ENCODE measurements around the gene ZBTB37. TPM values are rescaled to one million over a fixed set of nuclear protein-coding genes. Genes with fewer than 3 reads are reported as not detected.
"Not testable (repeated sequence)": the region's sequence is repeated elsewhere in the genome, so short reads cannot be mapped to it uniquely, and the experiment has no call there.

ZBTB37 gene
- total RNA-seq, 1 donor: 11.3 TPM

DNA sequence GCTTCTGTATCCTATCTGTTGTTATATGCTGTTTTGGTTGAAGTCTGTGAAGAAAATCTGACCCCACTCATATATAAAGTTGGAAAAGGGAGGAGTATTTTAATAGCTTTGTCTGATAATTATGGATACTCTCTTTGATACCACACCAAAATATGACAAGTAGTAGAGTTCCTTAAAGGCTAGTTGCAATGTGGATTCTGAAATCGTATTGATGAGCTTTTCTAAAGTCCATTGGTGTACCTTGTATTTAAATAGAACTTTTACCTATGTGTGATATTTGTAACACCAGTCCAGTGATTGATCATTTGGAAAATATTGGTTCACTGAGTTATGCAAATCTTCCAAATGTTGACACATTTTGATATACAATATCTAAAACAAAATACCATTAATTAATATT lies 8.1 kb upstream of the ZBTB37 start:
- TF ChIP-seq, protein P1, sequence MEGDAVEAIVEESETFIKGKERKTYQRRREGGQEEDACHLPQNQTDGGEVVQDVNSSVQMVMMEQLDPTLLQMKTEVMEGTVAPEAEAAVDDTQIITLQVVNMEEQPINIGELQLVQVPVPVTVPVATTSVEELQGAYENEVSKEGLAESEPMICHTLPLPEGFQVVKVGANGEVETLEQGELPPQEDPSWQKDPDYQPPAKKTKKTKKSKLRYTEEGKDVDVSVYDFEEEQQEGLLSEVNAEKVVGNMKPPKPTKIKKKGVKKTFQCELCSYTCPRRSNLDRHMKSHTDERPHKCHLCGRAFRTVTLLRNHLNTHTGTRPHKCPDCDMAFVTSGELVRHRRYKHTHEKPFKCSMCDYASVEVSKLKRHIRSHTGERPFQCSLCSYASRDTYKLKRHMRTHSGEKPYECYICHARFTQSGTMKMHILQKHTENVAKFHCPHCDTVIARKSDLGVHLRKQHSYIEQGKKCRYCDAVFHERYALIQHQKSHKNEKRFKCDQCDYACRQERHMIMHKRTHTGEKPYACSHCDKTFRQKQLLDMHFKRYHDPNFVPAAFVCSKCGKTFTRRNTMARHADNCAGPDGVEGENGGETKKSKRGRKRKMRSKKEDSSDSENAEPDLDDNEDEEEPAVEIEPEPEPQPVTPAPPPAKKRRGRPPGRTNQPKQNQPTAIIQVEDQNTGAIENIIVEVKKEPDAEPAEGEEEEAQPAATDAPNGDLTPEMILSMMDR (IDR thresholded peaks at IDR 0.05; ENCODE audit: insufficient read depth, low read length): no peak

DNA sequence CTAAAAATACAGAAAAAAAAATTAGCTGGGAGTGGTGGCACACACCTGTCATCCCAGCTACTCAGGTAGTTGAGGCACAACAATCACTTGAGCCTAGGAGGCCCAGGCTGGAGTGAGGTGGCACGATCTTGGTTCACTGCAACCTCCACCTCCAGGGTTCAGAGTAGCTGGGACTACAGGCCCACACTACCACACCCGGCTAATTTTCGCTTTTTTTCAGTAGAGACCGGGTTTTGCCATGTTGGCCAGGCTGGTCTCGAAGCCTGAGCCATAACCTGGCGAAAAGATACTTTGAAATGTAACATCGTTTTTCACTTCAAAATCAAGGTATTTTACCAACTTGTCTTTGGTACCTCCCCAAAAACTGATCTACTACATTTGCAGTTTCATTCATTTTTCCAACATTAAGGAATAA lies 6.4 kb upstream of the ZBTB37 start:
- no peak for DNase-seq (ENCODE audit: low read depth)
- TF ChIP-seq, protein P1 (IDR thresholded peaks at IDR 0.05; ENCODE audit: insufficient read depth, low read length): no peak
- no peak overlapping the region for H3K4me3 ChIP-seq (ENCODE audit: low read depth, low read length)

More for the DNA sequence above, 8.1 kb upstream of the ZBTB37 start:
- no peak overlapping the region for H3K4me3 ChIP-seq (ENCODE audit: low read depth, low read length)
- no peak for DNase-seq (ENCODE audit: low read depth)

DNA sequence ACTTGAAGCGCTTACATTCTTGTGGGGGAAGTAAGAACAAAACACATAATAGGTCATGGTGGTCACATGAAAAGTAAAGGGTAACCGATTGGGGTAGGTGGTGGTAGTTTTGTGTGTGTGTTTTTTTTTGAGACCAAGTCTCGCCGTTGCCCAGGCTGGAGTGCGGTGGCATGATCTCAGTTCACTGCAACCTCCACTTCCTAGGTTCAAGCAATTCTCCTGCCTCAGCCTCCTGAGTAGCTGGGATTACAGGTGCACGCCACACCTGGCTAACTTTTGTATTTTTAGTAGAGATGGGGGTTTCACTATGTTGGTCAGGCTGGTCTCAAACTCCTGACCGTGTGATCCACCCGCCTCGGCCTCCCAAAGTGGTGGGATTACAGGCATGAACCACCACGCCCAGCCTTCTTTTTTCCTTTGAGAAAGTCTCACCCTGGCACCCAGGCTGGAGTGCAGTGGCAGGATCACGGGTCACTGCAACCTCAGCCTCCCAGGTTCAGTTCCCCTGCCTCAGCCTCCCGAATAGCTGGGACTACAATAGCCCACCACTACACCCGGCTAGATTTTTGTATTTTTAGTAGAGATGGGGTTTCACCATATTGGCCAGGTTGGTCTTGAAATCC lies 5.9 kb upstream of the ZBTB37 start:
- not testable (repeated sequence) for DNase-seq (ENCODE audit: low read depth)

DNA sequence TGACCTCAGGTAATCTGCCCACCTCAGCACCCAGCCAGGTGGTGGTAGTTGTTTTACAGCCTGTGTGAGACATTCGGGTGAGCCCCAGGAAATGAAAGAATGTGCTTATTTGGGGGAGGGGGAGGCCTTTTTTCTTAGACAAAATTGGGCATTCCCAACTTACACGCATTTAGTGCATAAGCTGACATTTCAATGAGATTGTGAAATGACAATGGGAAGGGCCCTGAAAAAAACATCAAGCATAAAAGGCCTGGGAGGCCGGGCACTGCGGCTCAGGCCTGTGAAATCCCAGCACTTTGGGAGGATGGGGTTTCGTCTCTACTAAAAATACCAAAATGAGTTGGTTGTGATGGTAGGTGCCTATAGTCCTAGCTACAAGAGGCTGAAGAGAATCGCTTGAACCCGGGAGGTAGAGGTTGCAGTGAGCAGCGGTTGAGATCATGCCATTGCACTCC lies 5.4 kb upstream of the ZBTB37 start:
- no peak overlapping the region for H3K4me3 ChIP-seq (ENCODE audit: low read depth, low read length)
- DNase-seq (ENCODE audit: low read depth): no peak
- TF ChIP-seq, protein P1 (IDR thresholded peaks at IDR 0.05; ENCODE audit: insufficient read depth, low read length): no peak

More for the DNA sequence above, 5.9 kb upstream of the ZBTB37 start:
- not testable (repeated sequence) for H3K4me3 ChIP-seq (ENCODE audit: low read depth, low read length)

DNA sequence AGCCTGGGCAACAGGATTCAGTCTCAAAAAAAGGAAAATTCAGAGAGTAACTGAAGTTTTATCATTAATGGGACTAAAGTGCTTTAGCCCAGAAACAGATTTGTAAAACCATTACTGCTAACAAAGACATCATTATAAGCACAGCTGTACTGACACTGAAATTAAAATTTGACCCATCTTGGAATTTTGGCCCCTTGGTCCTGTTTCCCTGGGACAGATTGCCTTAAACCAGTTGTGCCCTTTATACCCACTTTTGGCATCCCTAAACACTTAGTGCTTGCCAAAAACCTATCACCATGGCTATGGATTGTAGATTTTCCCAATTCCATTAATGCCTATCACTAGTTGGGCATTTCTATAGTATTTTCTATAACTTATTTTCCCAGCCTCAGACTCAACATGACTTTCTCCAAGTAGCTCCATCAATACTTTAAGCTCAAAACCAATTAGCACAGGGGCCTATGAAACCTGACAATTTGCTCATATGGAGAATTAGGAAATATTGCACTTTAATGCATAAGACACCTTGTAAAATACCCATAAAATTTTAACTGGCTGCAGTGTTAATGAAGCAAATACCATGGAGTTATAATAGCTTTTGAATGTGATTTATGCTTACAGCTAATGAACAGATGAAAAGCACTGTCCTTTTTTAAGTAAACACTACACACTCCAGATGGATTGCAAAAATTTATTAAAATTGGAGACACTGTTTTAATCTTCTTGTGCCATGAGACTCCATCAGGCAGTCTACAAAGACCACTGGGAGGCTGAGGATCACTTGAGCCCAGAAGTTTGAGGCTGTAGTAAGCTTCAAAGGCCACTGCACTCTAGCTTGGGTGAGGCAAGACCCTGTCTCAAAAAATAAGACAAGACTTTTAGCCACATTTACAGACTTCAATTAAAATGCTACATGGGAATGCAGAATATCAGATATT lies 4.7 kb upstream of the ZBTB37 start:
- DNase-seq (ENCODE audit: low read depth): no peak
- no peak overlapping the region for H3K4me3 ChIP-seq (ENCODE audit: low read depth, low read length)
- TF ChIP-seq, protein P1 (IDR thresholded peaks at IDR 0.05; ENCODE audit: insufficient read depth, low read length): no peak

DNA sequence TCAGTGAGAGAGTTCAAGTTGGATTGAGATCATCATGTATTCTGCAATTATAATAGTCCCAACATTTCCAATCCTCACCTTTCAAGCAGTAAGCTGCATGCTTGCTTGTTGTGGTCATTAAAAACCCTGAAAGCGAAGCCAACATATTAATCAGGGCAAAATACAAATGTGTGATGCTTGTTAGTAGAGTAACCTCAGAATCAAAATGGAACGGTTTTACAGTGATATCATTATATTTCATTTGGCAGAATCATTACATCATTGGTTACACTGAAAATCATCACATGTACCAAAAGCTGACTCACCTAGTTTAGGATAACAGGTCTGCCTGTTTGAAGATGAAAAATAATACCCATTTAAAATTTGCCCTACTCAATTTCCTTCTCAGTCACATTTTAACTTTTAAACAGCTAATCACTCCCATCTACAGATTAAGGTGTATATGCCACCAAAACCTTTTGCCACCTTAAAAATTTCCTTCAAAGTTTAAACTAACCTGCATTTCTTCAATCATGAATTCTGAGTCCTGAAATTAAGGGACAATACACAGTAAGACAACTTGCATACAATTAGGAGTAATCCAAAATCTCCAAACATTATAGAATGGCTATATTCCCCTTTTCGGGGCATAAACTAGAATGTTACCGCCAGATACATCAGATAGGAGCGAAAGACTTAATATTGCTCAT lies 3.9 kb upstream of the ZBTB37 start:
- no peak for DNase-seq (ENCODE audit: low read depth)
- H3K4me3 ChIP-seq (ENCODE audit: low read depth, low read length): peak overlapping the region; percentile 97
- TF ChIP-seq, protein P1 (IDR thresholded peaks at IDR 0.05; ENCODE audit: insufficient read depth, low read length): no peak

Measured in fibroblast of the aortic adventitia (primary cell).